GM12878 (cell line): ENCODE data around the gene MAP1S.

ENCODE experiments used
- HCFC1 ChIP-seq: fragments of 150-350 bp; IDR thresholded peaks from 2 replicates; pipeline ENCODE4 v1.6.1; 2014; ENCODE audit warnings: low read length
- MYC ChIP-seq: IDR thresholded peaks from 2 replicates; pipeline ENCODE4 v1.6.1; 2011; ENCODE audit warnings: mild to moderate bottlenecking, low read length, moderate library complexity, inconsistent platforms; ENCODE audit not compliant: insufficient read depth, insufficient replicate concordance, insufficient read length, severe bottlenecking
- TF ChIP-seq, protein P1 (sequence below), 3 experiments: IDR thresholded peaks in 2 of 3; conservative IDR thresholded peaks in 1 of 3; 2 replicates each; pipeline ENCODE4 v1.5.1; 2011; ENCODE audit warnings: low read depth in 3 of 3, low read length in 3 of 3, mild to moderate bottlenecking in 3 of 3, control low read depth in 2 of 3, moderate library complexity in 2 of 3, inconsistent platforms in 1 of 3, mixed read lengths in 1 of 3; ENCODE audit not compliant: control insufficient read depth in 2 of 3, insufficient read depth in 1 of 3; ENCODE audit errors: extremely low read depth in 1 of 3

DNA sequence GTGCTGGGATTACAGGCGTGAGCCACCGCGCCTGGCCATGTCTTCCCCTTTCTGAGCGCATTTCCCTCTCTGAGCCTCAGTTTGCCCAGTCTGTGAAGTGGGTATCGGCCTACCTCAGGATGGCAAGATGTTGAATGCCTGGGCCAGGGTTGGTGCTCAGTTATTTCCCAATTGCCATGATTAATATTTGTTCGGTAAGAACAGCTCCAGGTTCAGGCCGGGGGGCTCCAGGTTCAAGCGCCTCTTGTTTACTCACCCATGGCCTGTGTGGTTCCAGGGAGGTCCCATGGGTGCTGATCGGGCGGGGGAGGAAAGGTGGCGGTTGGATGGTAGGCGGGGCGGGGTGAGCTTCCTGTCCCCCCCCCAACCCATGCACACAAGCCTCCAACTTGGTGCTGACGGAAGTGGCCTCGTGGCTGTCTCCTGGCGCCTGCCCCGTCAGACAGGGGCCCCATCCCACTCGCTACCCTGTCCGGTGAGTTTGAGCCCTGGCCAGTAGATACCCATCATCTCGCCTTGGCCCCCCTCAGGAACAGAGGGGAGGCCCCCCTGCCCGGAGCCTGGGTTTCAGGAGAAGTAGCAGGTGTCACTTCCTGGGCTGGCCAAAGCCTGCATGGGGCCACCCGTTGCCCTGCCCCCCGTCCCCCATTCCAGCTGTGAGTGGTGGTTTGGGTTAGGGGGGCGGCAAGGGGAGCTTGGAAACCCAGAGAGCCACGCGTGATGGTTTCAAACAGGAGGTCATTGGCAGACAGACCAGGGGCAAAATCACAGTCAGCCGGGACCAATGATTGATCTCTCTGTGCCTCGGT lies 32.0 kb downstream of the MAP1S start, which contains the start of gene FCHO1:
- TF ChIP-seq MYC (no peak), HCFC1 (no peak)
- TF ChIP-seq, protein P1, sequence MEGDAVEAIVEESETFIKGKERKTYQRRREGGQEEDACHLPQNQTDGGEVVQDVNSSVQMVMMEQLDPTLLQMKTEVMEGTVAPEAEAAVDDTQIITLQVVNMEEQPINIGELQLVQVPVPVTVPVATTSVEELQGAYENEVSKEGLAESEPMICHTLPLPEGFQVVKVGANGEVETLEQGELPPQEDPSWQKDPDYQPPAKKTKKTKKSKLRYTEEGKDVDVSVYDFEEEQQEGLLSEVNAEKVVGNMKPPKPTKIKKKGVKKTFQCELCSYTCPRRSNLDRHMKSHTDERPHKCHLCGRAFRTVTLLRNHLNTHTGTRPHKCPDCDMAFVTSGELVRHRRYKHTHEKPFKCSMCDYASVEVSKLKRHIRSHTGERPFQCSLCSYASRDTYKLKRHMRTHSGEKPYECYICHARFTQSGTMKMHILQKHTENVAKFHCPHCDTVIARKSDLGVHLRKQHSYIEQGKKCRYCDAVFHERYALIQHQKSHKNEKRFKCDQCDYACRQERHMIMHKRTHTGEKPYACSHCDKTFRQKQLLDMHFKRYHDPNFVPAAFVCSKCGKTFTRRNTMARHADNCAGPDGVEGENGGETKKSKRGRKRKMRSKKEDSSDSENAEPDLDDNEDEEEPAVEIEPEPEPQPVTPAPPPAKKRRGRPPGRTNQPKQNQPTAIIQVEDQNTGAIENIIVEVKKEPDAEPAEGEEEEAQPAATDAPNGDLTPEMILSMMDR (IDR thresholded peaks at IDR 0.05 in 2 of 3, conservative IDR thresholded peaks at IDR 0.05 in 1 of 3; ENCODE audit: control insufficient read depth in 2 of 3, extremely low read depth in 1 of 3, insufficient read depth in 1 of 3, low read depth in 3 of 3, low read length in 3 of 3): no peak
